SK-N-SH (cell line): ENCODE data around the gene TWSG1. TPM values are rescaled to one million over a fixed set of nuclear protein-coding genes. Genes with fewer than 3 reads are reported as not detected.

Experiments
- CTCF ChIA-PET: fragments of 300-600, 350-600 bp; formaldehyde crosslinking; extraction: SDS; loops from one replicate; lab custom pipeline; 2021; lab: Yijun Ruan, JAX
- POLR2A ChIA-PET: fragments of 350-600 bp; sonication (Branson Sonifier 250); formaldehyde crosslinking; extraction: SDS; loops from one replicate; lab custom pipeline; 2020; ENCODE audit warnings: antibody characterized with exemption, inconsistent platforms; lab: Yijun Ruan, JAX
- DNase-seq: peaks from one replicate; pipeline ENCODE4 v3.0.0; 2012
- H2AFZ ChIP-seq: fragments of 200-600 bp; sonication (generic); 2 replicates; pipeline ENCODE4 v1.8.1; 2016; ENCODE audit warnings: antibody characterized with exemption, mild to moderate bottlenecking, low read depth
- H3F3A ChIP-seq: fragments of 200-600 bp; sonication (generic); replicated peaks from 2 replicates; pipeline ENCODE3; 2016; ENCODE audit warnings: antibody characterized with exemption, mild to moderate bottlenecking; ENCODE audit not compliant: insufficient read depth
- H3K27ac ChIP-seq, 2 experiments: fragments of 200-500 bp in 1 of 2; fragments of 200-600 bp in 1 of 2; sonication (Bioruptor generic) in 1 of 2; sonication (generic), shearing (Covaris generic) in 1 of 2; 2 replicates each; pipeline versions ENCODE4 v1.5.1 to v1.6.1; 2014 to 2016; ENCODE audit warnings: low read depth in 2 of 2, inconsistent platforms in 1 of 2, low read length in 1 of 2, mild to moderate bottlenecking in 1 of 2, mixed read lengths in 1 of 2
- H3K27me3 ChIP-seq: fragments of 200-600 bp; sonication (generic), shearing (Covaris generic); 2 replicates; pipeline ENCODE4 v1.6.1; 2016; ENCODE audit warnings: mixed run types; ENCODE audit not compliant: insufficient read depth
- H3K36me3 ChIP-seq, 2 experiments: fragments of 200-500 bp in 1 of 2; fragments of 200-600 bp in 1 of 2; sonication (Bioruptor generic) in 1 of 2; sonication (generic) in 1 of 2; replicated peaks in 1 of 2; 2 replicates each; pipeline versions ENCODE3 to v1.5.1; 2014 to 2016; ENCODE audit warnings: low read length in 1 of 2, mild to moderate bottlenecking in 1 of 2; ENCODE audit not compliant: insufficient read depth in 2 of 2, control insufficient read depth in 1 of 2
- H3K4me1 ChIP-seq, 2 experiments: fragments of 200-500 bp in 1 of 2; fragments of 200-600 bp in 1 of 2; sonication (Bioruptor generic) in 1 of 2; sonication (generic), shearing (Covaris generic) in 1 of 2; 2 replicates each; pipeline versions ENCODE4 v1.5.1 to v1.6.1; 2014 to 2016; ENCODE audit warnings: low read depth in 1 of 2, low read length in 1 of 2, mixed run types in 1 of 2; ENCODE audit not compliant: insufficient read depth in 2 of 2, control insufficient read depth in 1 of 2
- H3K4me2 ChIP-seq: fragments of 200-600 bp; sonication (generic), shearing (Covaris generic); 2 replicates; pipeline ENCODE4 v1.6.1; 2017; ENCODE audit warnings: mixed run types
- H3K4me3 ChIP-seq, 2 experiments: fragments of 200-500 bp in 1 of 2; fragments of 200-600 bp in 1 of 2; sonication (Bioruptor generic) in 1 of 2; sonication (generic), shearing (Covaris generic) in 1 of 2; 2 replicates each; pipeline versions ENCODE4 v1.5.1 to v1.8.1; 2014 to 2016; ENCODE audit warnings: low read depth in 2 of 2, inconsistent platforms in 1 of 2, low read length in 1 of 2, mild to moderate bottlenecking in 1 of 2, mixed read lengths in 1 of 2, moderate library complexity in 1 of 2
- H3K79me2 ChIP-seq: fragments of 200-600 bp; sonication (generic); 2 replicates; pipeline ENCODE4 v1.8.1; 2017; ENCODE audit warnings: mild to moderate bottlenecking; ENCODE audit not compliant: insufficient read depth
- H3K9ac ChIP-seq: fragments of 200-600 bp; sonication (generic); 2 replicates; pipeline ENCODE4 v1.6.1; 2017; ENCODE audit warnings: mixed run types
- H3K9me2 ChIP-seq: fragments of 200-600 bp; sonication (generic); 2 replicates; pipeline ENCODE4 v1.6.1; 2017; ENCODE audit warnings: mixed run types
- H3K9me3 ChIP-seq: fragments of 200-600 bp; sonication (generic); 2 replicates; pipeline ENCODE4 v1.6.1; 2017; ENCODE audit warnings: mixed run types, mild to moderate bottlenecking, moderate library complexity
- H4K20me1 ChIP-seq: fragments of 200-600 bp; sonication (generic); 2 replicates; pipeline ENCODE4 v1.6.1; 2017; ENCODE audit warnings: mild to moderate bottlenecking, mixed run types; ENCODE audit not compliant: insufficient read depth
- EP300 ChIP-seq, 2 experiments: IDR thresholded peaks; 2 replicates each; pipeline versions ENCODE4 v1.4.0 to v1.6.1; 2012; ENCODE audit warnings: borderline replicate concordance in 1 of 2, low read depth in 1 of 2, low read length in 1 of 2
- FOXM1 ChIP-seq: IDR thresholded peaks from 2 replicates; pipeline ENCODE4 v1.4.0; 2012; ENCODE audit warnings: low read depth, mild to moderate bottlenecking
- IRF3 ChIP-seq: fragments of 150-350 bp; IDR thresholded peaks from 2 replicates; pipeline ENCODE4 v1.6.1; 2016; ENCODE audit warnings: mild to moderate bottlenecking, low read depth, low read length
- MXI1 ChIP-seq: IDR thresholded peaks from 2 replicates; pipeline ENCODE4 v1.6.1; 2012; ENCODE audit warnings: mild to moderate bottlenecking, low read depth, low read length, improper control_type of control experiment
- RCOR1 ChIP-seq: fragments of 150-350 bp; IDR thresholded peaks from 2 replicates; pipeline ENCODE4 v1.6.1; 2017; ENCODE audit warnings: antibody characterized with exemption, low read length
- TAF1 ChIP-seq: IDR thresholded peaks from 2 replicates; pipeline ENCODE4 v1.6.1; 2012; ENCODE audit warnings: low read depth, mild to moderate bottlenecking, low read length, moderate library complexity, borderline replicate concordance
- TEAD4 ChIP-seq: IDR thresholded peaks from 2 replicates; pipeline ENCODE4 v1.4.0; 2012; ENCODE audit warnings: mild to moderate bottlenecking, borderline replicate concordance; ENCODE audit not compliant: insufficient read depth
- USF1 ChIP-seq: IDR thresholded peaks from 2 replicates; pipeline ENCODE4 v1.4.0; 2012; ENCODE audit warnings: low read depth, borderline replicate concordance
- WGBS: methylation state at CpG from one replicate; pipeline ENCODE4 v1.1.6; 2017; ENCODE audit warnings: low lambda C conversion rate; 5-methylcytosine and 5-hydroxymethylcytosine counted together
- polyA plus RNA-seq, 3 experiments: library from polyadenylated mRNA; depleted of rRNA; stranded (reverse); fragments of >200 nt; gene quantifications; 2 replicates each; pipeline ENCODE4 v1.2.3, GENCODE V29; 2012
- TF ChIP-seq, protein P1 (sequence below): IDR thresholded peaks from 2 replicates; pipeline ENCODE4 v1.6.1; 2012; ENCODE audit warnings: mild to moderate bottlenecking, low read depth, low read length, moderate library complexity
- TF ChIP-seq, protein P2 (sequence below): fragments of 150-350 bp; IDR thresholded peaks from 2 replicates; pipeline ENCODE4 v1.6.1; 2017; ENCODE audit warnings: antibody characterized with exemption, low read length, low read depth, borderline replicate concordance

TWSG1 gene
- polyA plus RNA-seq, 1 of the 3 experiments (the other 2 are of a cell fraction), result 44.0 TPM

GRCh38 chr18:9418047-9418690 lies 83.6 kb downstream of the TWSG1 start (continued):
- TF ChIP-seq, protein P1, sequence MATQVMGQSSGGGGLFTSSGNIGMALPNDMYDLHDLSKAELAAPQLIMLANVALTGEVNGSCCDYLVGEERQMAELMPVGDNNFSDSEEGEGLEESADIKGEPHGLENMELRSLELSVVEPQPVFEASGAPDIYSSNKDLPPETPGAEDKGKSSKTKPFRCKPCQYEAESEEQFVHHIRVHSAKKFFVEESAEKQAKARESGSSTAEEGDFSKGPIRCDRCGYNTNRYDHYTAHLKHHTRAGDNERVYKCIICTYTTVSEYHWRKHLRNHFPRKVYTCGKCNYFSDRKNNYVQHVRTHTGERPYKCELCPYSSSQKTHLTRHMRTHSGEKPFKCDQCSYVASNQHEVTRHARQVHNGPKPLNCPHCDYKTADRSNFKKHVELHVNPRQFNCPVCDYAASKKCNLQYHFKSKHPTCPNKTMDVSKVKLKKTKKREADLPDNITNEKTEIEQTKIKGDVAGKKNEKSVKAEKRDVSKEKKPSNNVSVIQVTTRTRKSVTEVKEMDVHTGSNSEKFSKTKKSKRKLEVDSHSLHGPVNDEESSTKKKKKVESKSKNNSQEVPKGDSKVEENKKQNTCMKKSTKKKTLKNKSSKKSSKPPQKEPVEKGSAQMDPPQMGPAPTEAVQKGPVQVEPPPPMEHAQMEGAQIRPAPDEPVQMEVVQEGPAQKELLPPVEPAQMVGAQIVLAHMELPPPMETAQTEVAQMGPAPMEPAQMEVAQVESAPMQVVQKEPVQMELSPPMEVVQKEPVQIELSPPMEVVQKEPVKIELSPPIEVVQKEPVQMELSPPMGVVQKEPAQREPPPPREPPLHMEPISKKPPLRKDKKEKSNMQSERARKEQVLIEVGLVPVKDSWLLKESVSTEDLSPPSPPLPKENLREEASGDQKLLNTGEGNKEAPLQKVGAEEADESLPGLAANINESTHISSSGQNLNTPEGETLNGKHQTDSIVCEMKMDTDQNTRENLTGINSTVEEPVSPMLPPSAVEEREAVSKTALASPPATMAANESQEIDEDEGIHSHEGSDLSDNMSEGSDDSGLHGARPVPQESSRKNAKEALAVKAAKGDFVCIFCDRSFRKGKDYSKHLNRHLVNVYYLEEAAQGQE, result no peak
- TF ChIP-seq, protein P2, sequence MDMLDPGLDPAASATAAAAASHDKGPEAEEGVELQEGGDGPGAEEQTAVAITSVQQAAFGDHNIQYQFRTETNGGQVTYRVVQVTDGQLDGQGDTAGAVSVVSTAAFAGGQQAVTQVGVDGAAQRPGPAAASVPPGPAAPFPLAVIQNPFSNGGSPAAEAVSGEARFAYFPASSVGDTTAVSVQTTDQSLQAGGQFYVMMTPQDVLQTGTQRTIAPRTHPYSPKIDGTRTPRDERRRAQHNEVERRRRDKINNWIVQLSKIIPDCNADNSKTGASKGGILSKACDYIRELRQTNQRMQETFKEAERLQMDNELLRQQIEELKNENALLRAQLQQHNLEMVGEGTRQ, result no peak
- TF ChIP-seq USF1 (no peak), RCOR1 (no peak), FOXM1 (no peak), EP300 (IDR thresholded peaks at IDR 0.05; ENCODE audit: borderline replicate concordance in 1 of 2, low read depth in 1 of 2, low read length in 1 of 2) (no peak), IRF3 (no peak), TAF1 (no peak)
- TF ChIP-seq, all 33 proteins: peak for 0

DNA sequence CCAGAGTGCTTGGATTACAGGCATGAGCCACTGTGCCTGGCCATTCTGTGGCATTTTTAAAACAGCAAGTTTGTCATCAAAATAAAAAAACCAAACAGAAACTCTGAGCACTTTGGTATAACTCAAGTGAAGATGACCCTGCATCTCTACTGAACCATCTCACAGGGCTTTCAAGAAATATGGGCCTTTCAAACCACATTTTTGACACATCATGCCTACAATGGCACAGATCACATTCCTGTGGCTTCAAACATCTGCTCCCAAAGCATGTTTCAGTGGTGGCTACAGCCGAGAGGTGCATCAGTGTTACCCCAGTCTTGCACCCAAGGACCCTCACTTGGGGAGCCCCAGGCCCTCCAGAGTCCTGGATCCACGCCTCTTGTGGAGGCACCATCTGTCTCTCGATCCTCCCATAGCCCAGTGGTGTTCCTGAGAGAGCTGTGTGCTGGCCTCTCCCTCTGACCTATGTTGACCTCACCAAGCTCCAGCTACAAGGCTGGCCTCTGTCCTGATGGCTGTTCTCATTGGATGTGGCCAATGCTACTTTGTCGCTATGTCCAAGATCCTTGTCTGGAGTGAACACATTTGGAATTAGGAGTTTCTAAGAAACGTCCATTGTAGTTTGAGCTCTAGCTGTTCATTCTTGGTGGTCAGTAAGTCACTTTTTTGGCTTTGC lies 85.5 kb downstream of the TWSG1 start:
- Histone ChIP-seq H3K9me2 (no peaks in the 10 kb centered on the region), H3K9me3 (no peaks in the 10 kb centered on the region), H3K4me1 (peaks cover 0 to 2% of the 10 kb centered on the region in 2 experiments; a peak in 1 of 4 replicates), H3F3A (no peaks in the 10 kb centered on the region), H3K27me3 (no peaks in the 10 kb centered on the region), H3K9ac (no peak overlapping the region), H3K4me3 (no peak overlapping the region), H4K20me1 (no peaks in the 10 kb centered on the region), H3K36me3 (no peaks in the 10 kb centered on the region), H3K27ac (no peak overlapping the region), H3K4me2 (no peak overlapping the region), H3K79me2 (no peaks in the 10 kb centered on the region), H2AFZ (no peak overlapping the region)
- ChIA-PET POLR2A (no interaction called here), CTCF (no interaction called here)
- 65% methylated on average over 5 of the region's 5 CpGs for WGBS
- DNase-seq, result no peak
- TF ChIP-seq MXI1 (no peak), TEAD4 (no peak)
